HEK293 (cell line): ENCODE measurements around the gene CEP85L.

Experiments
- CTCF ChIA-PET: fragments of 350-600 bp; formaldehyde crosslinking; extraction: SDS; loops from one replicate; lab custom pipeline; 2021; ENCODE audit warnings: antibody characterized with exemption; lab: Yijun Ruan, JAX
- POLR2A ChIA-PET: fragments of 300-600 bp; formaldehyde crosslinking; extraction: SDS; loops from one replicate; lab custom pipeline; 2020; ENCODE audit warnings: antibody characterized with exemption, inconsistent platforms; lab: Yijun Ruan, JAX
- H3K27ac ChIP-seq: fragments of 200-500 bp; sonication (Bioruptor generic); 2 replicates; pipeline ENCODE4 v1.5.1; 2014; ENCODE audit warnings: low read depth, low read length, control low read depth, inconsistent platforms; ENCODE audit errors: extremely low read depth
- H3K36me3 ChIP-seq, 2 experiments: fragments of 200-500 bp in 1 of 2; sonication (Bioruptor generic) in 1 of 2; 1 replicate in 1 of 2; 2 replicates in 1 of 2; pipeline ENCODE4 v1.5.1; 2014 to 2017; ENCODE audit warnings: inconsistent platforms in 2 of 2, low read length in 2 of 2; ENCODE audit not compliant: control insufficient read depth in 2 of 2, insufficient read depth in 1 of 2
- H3K4me1 ChIP-seq: fragments of 200-500 bp; sonication (Bioruptor generic); 2 replicates; pipeline ENCODE4 v1.5.1; 2014; ENCODE audit warnings: mild to moderate bottlenecking, low read length, inconsistent platforms; ENCODE audit not compliant: control insufficient read depth, insufficient read depth
- H3K4me3 ChIP-seq: 2 replicates; pipeline ENCODE4 v1.5.1; 2011; ENCODE audit warnings: low read depth, mild to moderate bottlenecking, control low read depth, low read length, moderate library complexity
- H3K9me3 ChIP-seq: fragments of 200-500 bp; sonication (Bioruptor generic); 2 replicates; pipeline ENCODE4 v1.5.1; 2014; ENCODE audit warnings: low read depth, low read length, inconsistent platforms; ENCODE audit not compliant: control insufficient read depth, insufficient read depth
- MEIS1 ChIP-seq: sonication (generic); formaldehyde crosslinking; IDR thresholded peaks from 2 replicates; pipeline ENCODE4 v1.8.1; 2022; ENCODE audit warnings: missing genetic modification reagents, mild to moderate bottlenecking, borderline replicate concordance
- SETDB1 ChIP-seq: IDR thresholded peaks from one replicate; pipeline ENCODE4 v1.6.1; 2017; ENCODE audit warnings: mild to moderate bottlenecking, low read length, moderate library complexity, mixed read lengths; ENCODE audit not compliant: insufficient read length
- ZBTB49 ChIP-seq: fragments of 450-650 bp; formaldehyde crosslinking; IDR thresholded peaks from 2 replicates; pipeline ENCODE4 v1.5.1; 2016; ENCODE audit warnings: missing biosample characterization, missing genetic modification characterization, low read depth
- ZNF114 ChIP-seq: fragments of 450-650 bp; formaldehyde crosslinking; IDR thresholded peaks from 2 replicates; pipeline ENCODE4 v1.5.0; 2017; ENCODE audit warnings: missing biosample characterization, missing genetic modification characterization
- ZNF132 ChIP-seq: fragments of 450-650 bp; formaldehyde crosslinking; IDR thresholded peaks from 2 replicates; pipeline ENCODE4 v1.5.1; 2017; ENCODE audit warnings: missing biosample characterization, missing genetic modification characterization, borderline replicate concordance
- ZNF155 ChIP-seq: fragments of 450-650 bp; formaldehyde crosslinking; IDR thresholded peaks from 2 replicates; pipeline ENCODE4 v1.5.1; 2016; ENCODE audit warnings: missing biosample characterization, missing genetic modification characterization
- ZNF169 ChIP-seq: fragments of 450-650 bp; formaldehyde crosslinking; IDR thresholded peaks from 2 replicates; pipeline ENCODE4 v1.5.1; 2016; ENCODE audit warnings: missing biosample characterization, missing genetic modification characterization
- ZNF2 ChIP-seq: fragments of 450-650 bp; formaldehyde crosslinking; IDR thresholded peaks from 2 replicates; pipeline ENCODE4 v1.5.1; 2016; ENCODE audit warnings: missing biosample characterization, missing genetic modification characterization
- ZNF23 ChIP-seq: fragments of 450-650 bp; formaldehyde crosslinking; IDR thresholded peaks from 2 replicates; pipeline ENCODE4 v1.5.1; 2016; ENCODE audit warnings: missing biosample characterization, missing genetic modification characterization, borderline replicate concordance
- ZNF292 ChIP-seq: fragments of 450-650 bp; formaldehyde crosslinking; IDR thresholded peaks from 2 replicates; pipeline ENCODE4 v1.5.1; 2016; ENCODE audit warnings: low read depth, missing biosample characterization, missing genetic modification characterization, borderline replicate concordance
- ZNF510 ChIP-seq: fragments of 450-650 bp; formaldehyde crosslinking; IDR thresholded peaks from 2 replicates; pipeline ENCODE4 v1.5.1; 2018; ENCODE audit warnings: mild to moderate bottlenecking, missing genetic modification characterization, missing biosample characterization; ENCODE audit not compliant: insufficient replicate concordance
- ZNF529 ChIP-seq: fragments of 450-650 bp; formaldehyde crosslinking; IDR thresholded peaks from 2 replicates; pipeline ENCODE4 v1.5.1; 2017; ENCODE audit warnings: missing genetic modification characterization, missing biosample characterization; ENCODE audit not compliant: insufficient replicate concordance
- ZNF544 ChIP-seq: fragments of 450-650 bp; formaldehyde crosslinking; IDR thresholded peaks from 2 replicates; pipeline ENCODE4 v1.5.0; 2017; ENCODE audit warnings: missing biosample characterization, missing genetic modification characterization
- ZNF549 ChIP-seq: fragments of 450-650 bp; IDR thresholded peaks from 2 replicates; pipeline ENCODE4 v1.5.1; 2018; ENCODE audit warnings: missing biosample characterization, missing genetic modification characterization, mild to moderate bottlenecking, inconsistent platforms, moderate library complexity
- ZNF561 ChIP-seq: fragments of 450-650 bp; IDR thresholded peaks from 2 replicates; pipeline ENCODE4 v1.5.1; 2018; ENCODE audit warnings: missing biosample characterization, missing genetic modification characterization, borderline replicate concordance
- ZNF610 ChIP-seq: fragments of 450-650 bp; formaldehyde crosslinking; IDR thresholded peaks from 2 replicates; pipeline ENCODE4 v1.5.1; 2016; ENCODE audit warnings: missing biosample characterization, missing genetic modification characterization, borderline replicate concordance
- ZNF629 ChIP-seq: fragments of 450-650 bp; formaldehyde crosslinking; IDR thresholded peaks from 2 replicates; pipeline ENCODE4 v1.5.1; 2017; ENCODE audit warnings: missing biosample characterization, missing genetic modification characterization
- ZNF704 ChIP-seq: fragments of 450-650 bp; formaldehyde crosslinking; IDR thresholded peaks from 2 replicates; pipeline ENCODE4 v1.5.1; 2016; ENCODE audit warnings: missing biosample characterization, missing genetic modification characterization
- ZNF747 ChIP-seq: fragments of 450-650 bp; formaldehyde crosslinking; IDR thresholded peaks from 2 replicates; pipeline ENCODE4 v1.5.1; 2016; ENCODE audit warnings: missing biosample characterization, missing genetic modification characterization
- ZSCAN30 ChIP-seq: fragments of 450-650 bp; IDR thresholded peaks from 2 replicates; pipeline ENCODE4 v1.5.1; 2018; ENCODE audit warnings: missing biosample characterization, mild to moderate bottlenecking, missing genetic modification characterization, moderate library complexity
- TF ChIP-seq, protein P1 (sequence below): fragments of 450-650 bp; formaldehyde crosslinking; conservative IDR thresholded peaks from 2 replicates; pipeline ENCODE4 v1.5.1; 2016; ENCODE audit warnings: low read depth, missing biosample characterization, missing genetic modification characterization
- TF ChIP-seq, protein P2 (sequence below): fragments of 450-650 bp; formaldehyde crosslinking; IDR thresholded peaks from 2 replicates; pipeline ENCODE4 v1.5.1; 2016; ENCODE audit warnings: missing biosample characterization, missing genetic modification characterization

Gene CEP85L

DNA sequence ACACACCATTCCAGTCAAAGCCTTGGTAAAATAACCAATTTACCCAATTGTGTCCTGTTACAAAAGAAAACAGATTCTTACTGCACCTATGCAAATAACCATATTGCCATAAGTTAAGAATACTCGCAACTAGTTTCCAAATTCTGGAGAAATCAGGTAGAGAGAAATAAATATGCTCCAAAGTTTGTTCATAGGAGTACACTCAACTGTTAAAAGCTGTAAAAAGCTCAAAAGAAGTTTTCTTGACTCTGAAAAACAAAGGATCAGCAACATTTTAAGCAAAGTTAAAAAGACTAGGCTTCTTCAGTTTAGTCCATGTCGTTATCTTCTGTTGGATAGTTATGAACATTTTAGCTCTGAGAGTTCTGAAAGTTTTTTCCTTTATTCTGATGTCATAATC is 48.0 kb downstream of the CEP85L start:
- ChIA-PET POLR2A (no interaction called here), CTCF (interaction anchor here (0.7 to 1.3 kb wide), 2 partner anchors 38 to 63 kb away, joined by 3 read pairs; no protein-coding TSS in a partner anchor)
- no peaks in the 10 kb centered on the region for H3K36me3 ChIP-seq
- no peaks in the 10 kb centered on the region for H3K9me3 ChIP-seq
- no peak overlapping the region for H3K4me3 ChIP-seq
- H3K27ac ChIP-seq = no peak overlapping the region
- no peaks in the 10 kb centered on the region for H3K4me1 ChIP-seq
- TF ChIP-seq ZNF2 = no peak
- TF ChIP-seq ZNF549 = 0 out of 2 replicates have a peak, but pooled peaks have one; percentile 2
- peak; percentile 94 for TF ChIP-seq SETDB1

- H3K4me3 ChIP-seq = no peak overlapping the region
- H3K27ac ChIP-seq = no peak overlapping the region
- no peaks in the 10 kb centered on the region for H3K36me3 ChIP-seq
- POLR2A ChIA-PET = no interaction called here
- H3K9me3 ChIP-seq = no peaks in the 10 kb centered on the region
- CTCF ChIA-PET = interaction anchor here (0.6 to 1.0 kb wide), 4 partner anchors 18 to 1592 kb away, joined by 3 to 4 read pairs (median 3); no protein-coding TSS in a partner anchor
- no peak for TF ChIP-seq ZNF629
- TF ChIP-seq, protein P1, sequence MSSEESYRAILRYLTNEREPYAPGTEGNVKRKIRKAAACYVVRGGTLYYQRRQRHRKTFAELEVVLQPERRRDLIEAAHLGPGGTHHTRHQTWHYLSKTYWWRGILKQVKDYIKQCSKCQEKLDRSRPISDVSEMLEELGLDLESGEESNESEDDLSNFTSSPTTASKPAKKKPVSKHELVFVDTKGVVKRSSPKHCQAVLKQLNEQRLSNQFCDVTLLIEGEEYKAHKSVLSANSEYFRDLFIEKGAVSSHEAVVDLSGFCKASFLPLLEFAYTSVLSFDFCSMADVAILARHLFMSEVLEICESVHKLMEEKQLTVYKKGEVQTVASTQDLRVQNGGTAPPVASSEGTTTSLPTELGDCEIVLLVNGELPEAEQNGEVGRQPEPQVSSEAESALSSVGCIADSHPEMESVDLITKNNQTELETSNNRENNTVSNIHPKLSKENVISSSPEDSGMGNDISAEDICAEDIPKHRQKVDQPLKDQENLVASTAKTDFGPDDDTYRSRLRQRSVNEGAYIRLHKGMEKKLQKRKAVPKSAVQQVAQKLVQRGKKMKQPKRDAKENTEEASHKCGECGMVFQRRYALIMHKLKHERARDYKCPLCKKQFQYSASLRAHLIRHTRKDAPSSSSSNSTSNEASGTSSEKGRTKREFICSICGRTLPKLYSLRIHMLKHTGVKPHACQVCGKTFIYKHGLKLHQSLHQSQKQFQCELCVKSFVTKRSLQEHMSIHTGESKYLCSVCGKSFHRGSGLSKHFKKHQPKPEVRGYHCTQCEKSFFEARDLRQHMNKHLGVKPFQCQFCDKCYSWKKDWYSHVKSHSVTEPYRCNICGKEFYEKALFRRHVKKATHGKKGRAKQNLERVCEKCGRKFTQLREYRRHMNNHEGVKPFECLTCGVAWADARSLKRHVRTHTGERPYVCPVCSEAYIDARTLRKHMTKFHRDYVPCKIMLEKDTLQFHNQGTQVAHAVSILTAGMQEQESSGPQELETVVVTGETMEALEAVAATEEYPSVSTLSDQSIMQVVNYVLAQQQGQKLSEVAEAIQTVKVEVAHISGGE (tag by site-specific recombination) = no peak
- no peak for TF ChIP-seq MEIS1 (CRISPR knock-in tag)
- no peaks in the 10 kb centered on the region for H3K4me1 ChIP-seq
Observed at GRCh38 chr6:118602300-118602699, 49.1 kb downstream of the CEP85L start.

GRCh38 chr6:118598324-118598723 is 53.1 kb downstream of the CEP85L start:
- no peaks in the 10 kb centered on the region for H3K9me3 ChIP-seq
- no peaks in the 10 kb centered on the region for H3K36me3 ChIP-seq
- ChIA-PET CTCF (interaction anchor here (1.2 to 2.2 kb wide), 2 partner anchors 8 to 18 kb away, joined by 4 to 11 read pairs; no protein-coding TSS in a partner anchor), POLR2A (no interaction called here)
- H3K27ac ChIP-seq = no peak overlapping the region
- no peak overlapping the region for H3K4me3 ChIP-seq
- no peaks in the 10 kb centered on the region for H3K4me1 ChIP-seq
- no peak for TF ChIP-seq ZNF610
- TF ChIP-seq ZNF704 (tag by site-specific recombination) = no peak
- TF ChIP-seq ZNF114 (tag by site-specific recombination) = no peak
- no peak for TF ChIP-seq ZNF544
- no peak for TF ChIP-seq ZNF155 (tag by site-specific recombination)
- no peak for TF ChIP-seq ZNF561 (tag by site-specific recombination)
- no peak for TF ChIP-seq ZNF747 (tag by site-specific recombination)
- TF ChIP-seq ZNF2 = no peak
- no peak for TF ChIP-seq ZNF292 (tag by site-specific recombination)
- no peak for TF ChIP-seq ZNF169
- TF ChIP-seq ZBTB49 (tag by site-specific recombination) = no peak
- TF ChIP-seq ZSCAN30 = no peak
- TF ChIP-seq, protein P2, sequence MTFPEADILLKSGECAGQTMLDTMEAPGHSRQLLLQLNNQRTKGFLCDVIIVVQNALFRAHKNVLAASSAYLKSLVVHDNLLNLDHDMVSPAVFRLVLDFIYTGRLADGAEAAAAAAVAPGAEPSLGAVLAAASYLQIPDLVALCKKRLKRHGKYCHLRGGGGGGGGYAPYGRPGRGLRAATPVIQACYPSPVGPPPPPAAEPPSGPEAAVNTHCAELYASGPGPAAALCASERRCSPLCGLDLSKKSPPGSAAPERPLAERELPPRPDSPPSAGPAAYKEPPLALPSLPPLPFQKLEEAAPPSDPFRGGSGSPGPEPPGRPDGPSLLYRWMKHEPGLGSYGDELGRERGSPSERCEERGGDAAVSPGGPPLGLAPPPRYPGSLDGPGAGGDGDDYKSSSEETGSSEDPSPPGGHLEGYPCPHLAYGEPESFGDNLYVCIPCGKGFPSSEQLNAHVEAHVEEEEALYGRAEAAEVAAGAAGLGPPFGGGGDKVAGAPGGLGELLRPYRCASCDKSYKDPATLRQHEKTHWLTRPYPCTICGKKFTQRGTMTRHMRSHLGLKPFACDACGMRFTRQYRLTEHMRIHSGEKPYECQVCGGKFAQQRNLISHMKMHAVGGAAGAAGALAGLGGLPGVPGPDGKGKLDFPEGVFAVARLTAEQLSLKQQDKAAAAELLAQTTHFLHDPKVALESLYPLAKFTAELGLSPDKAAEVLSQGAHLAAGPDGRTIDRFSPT (tag by site-specific recombination) = no peak
- TF ChIP-seq ZNF510 = no peak
- TF ChIP-seq ZNF529 = no peak
- no peak for TF ChIP-seq ZNF132 (tag by site-specific recombination)
- no peak for TF ChIP-seq ZNF23 (tag by site-specific recombination)
